Measurements from ENCODE around the gene PRKAG3.

GRCh38 chr2:218851286-218851685, 19.7 kb upstream of the PRKAG3 start:
- TF ChIP-seq, protein P1, sequence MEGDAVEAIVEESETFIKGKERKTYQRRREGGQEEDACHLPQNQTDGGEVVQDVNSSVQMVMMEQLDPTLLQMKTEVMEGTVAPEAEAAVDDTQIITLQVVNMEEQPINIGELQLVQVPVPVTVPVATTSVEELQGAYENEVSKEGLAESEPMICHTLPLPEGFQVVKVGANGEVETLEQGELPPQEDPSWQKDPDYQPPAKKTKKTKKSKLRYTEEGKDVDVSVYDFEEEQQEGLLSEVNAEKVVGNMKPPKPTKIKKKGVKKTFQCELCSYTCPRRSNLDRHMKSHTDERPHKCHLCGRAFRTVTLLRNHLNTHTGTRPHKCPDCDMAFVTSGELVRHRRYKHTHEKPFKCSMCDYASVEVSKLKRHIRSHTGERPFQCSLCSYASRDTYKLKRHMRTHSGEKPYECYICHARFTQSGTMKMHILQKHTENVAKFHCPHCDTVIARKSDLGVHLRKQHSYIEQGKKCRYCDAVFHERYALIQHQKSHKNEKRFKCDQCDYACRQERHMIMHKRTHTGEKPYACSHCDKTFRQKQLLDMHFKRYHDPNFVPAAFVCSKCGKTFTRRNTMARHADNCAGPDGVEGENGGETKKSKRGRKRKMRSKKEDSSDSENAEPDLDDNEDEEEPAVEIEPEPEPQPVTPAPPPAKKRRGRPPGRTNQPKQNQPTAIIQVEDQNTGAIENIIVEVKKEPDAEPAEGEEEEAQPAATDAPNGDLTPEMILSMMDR (conservative IDR thresholded peaks at IDR 0.05): no peak
- no peak for TF ChIP-seq EZH2 (IDR thresholded peaks at IDR 0.05; ENCODE audit: low read depth)
